ENCODE measurements around the gene SOX9. TPM values are rescaled to one million over a fixed set of nuclear protein-coding genes. Genes with fewer than 3 reads are reported as not detected.

The SOX9 gene
- total and polyA plus RNA-seq, 9 of the 15 experiments (the other 6 are each of a cell fraction or from before 2014, with no cell fraction given): 0.04 TPM; not detected in 8

DNA sequence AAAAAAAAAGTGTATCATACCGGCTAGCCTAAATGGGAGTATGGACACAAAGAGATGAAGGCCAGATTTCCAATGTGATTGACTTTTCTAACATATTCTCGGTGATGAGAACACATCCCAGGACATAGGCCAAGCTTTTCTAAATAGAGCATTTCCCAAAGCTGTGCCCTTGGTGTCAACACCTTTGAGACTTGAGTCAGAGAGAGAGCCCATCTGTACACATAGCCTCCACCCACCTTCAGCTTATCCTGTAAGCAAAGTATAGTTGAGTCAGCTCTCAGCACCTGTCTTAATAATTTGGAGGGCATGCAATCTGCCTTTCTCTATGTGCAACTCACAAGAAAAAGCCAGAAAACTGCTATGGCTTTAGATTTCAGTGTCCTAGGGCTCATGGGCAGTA is 42.7 kb downstream of the SOX9 start:
- Histone ChIP-seq H2AFZ (ENCODE audit: low read depth, low read length) (no peak overlapping the region), H4K20me1 (replicated peaks; ENCODE audit: control insufficient read depth, insufficient read depth, low read length) (no peaks in the 10 kb centered on the region), H3K4me2 (ENCODE audit: insufficient read depth, low read length) (no peak overlapping the region), H3K9me1 (ENCODE audit: control insufficient read depth, insufficient read depth, low read length) (no peaks in the 10 kb centered on the region), H3K27me3 (ENCODE audit: control insufficient read depth in 2 of 2, insufficient read depth in 2 of 2, low read length in 2 of 2) (no peaks in the 10 kb centered on the region), H3K9me3 (replicated peaks; ENCODE audit: control insufficient read depth, insufficient read depth, low read depth, low read length) (no peaks in the 10 kb centered on the region), H3K9ac (ENCODE audit: insufficient read depth in 1 of 2, low read depth in 2 of 2, low read length in 2 of 2) (no peak overlapping the region), H3K79me2 (ENCODE audit: control insufficient read depth, insufficient read depth, low read length) (no peaks in the 10 kb centered on the region), H3K27ac (ENCODE audit: extremely low read depth, low read depth, low read length) (no peak overlapping the region), H3K36me3 (ENCODE audit: control insufficient read depth, insufficient read depth, low read length) (no peaks in the 10 kb centered on the region), H3K4me1 (replicated peaks in 1 of 2; ENCODE audit: control insufficient read depth in 2 of 2, insufficient read depth in 2 of 2, low read length in 2 of 2) (no peaks in the 10 kb centered on the region), H3K4me3 (no peak overlapping the region)
- CTCF ChIA-PET (ENCODE audit: low intra/inter-chr PET ratio): no interaction called here
- FAIRE-seq (no peak), ATAC-seq (no peak), DNase-seq (ENCODE audit: extremely low read depth in 1 of 4, low spot score in 3 of 4) (no peak)
- WGBS (ENCODE audit: insufficient coverage, low coverage, missing lambda C conversion rate): 0% methylated on average over 1 of the region's 2 CpGs
- POLR2A ChIA-PET: interaction anchor here (0.5 kb wide), 1 partner anchor 1366 kb away, joined by 5 read pairs; no protein-coding TSS in a partner anchor
- no TSS peak for BruUV-seq (replicated peaks)
- in situ Hi-C loops (cut with MboI): no loop called here
- intact Hi-C loops (cut with micrococcal nuclease): no loop called here
- no peak for TF ChIP-seq GABPB1 (CRISPR knock-in tag; IDR thresholded peaks at IDR 0.05)
- TF ChIP-seq ZZZ3 (IDR thresholded peaks at IDR 0.05): no peak
- TF ChIP-seq POLR2AphosphoS2 (IDR thresholded peaks at IDR 0.05; ENCODE audit: low read length): no peak
- no peak for TF ChIP-seq SRSF9 (IDR thresholded peaks at IDR 0.05; ENCODE audit: borderline replicate concordance, low read depth, low read length)
- no peak for TF ChIP-seq ZKSCAN1 (IDR thresholded peaks at IDR 0.05; ENCODE audit: low read depth, low read length)
- TF ChIP-seq, protein P1, sequence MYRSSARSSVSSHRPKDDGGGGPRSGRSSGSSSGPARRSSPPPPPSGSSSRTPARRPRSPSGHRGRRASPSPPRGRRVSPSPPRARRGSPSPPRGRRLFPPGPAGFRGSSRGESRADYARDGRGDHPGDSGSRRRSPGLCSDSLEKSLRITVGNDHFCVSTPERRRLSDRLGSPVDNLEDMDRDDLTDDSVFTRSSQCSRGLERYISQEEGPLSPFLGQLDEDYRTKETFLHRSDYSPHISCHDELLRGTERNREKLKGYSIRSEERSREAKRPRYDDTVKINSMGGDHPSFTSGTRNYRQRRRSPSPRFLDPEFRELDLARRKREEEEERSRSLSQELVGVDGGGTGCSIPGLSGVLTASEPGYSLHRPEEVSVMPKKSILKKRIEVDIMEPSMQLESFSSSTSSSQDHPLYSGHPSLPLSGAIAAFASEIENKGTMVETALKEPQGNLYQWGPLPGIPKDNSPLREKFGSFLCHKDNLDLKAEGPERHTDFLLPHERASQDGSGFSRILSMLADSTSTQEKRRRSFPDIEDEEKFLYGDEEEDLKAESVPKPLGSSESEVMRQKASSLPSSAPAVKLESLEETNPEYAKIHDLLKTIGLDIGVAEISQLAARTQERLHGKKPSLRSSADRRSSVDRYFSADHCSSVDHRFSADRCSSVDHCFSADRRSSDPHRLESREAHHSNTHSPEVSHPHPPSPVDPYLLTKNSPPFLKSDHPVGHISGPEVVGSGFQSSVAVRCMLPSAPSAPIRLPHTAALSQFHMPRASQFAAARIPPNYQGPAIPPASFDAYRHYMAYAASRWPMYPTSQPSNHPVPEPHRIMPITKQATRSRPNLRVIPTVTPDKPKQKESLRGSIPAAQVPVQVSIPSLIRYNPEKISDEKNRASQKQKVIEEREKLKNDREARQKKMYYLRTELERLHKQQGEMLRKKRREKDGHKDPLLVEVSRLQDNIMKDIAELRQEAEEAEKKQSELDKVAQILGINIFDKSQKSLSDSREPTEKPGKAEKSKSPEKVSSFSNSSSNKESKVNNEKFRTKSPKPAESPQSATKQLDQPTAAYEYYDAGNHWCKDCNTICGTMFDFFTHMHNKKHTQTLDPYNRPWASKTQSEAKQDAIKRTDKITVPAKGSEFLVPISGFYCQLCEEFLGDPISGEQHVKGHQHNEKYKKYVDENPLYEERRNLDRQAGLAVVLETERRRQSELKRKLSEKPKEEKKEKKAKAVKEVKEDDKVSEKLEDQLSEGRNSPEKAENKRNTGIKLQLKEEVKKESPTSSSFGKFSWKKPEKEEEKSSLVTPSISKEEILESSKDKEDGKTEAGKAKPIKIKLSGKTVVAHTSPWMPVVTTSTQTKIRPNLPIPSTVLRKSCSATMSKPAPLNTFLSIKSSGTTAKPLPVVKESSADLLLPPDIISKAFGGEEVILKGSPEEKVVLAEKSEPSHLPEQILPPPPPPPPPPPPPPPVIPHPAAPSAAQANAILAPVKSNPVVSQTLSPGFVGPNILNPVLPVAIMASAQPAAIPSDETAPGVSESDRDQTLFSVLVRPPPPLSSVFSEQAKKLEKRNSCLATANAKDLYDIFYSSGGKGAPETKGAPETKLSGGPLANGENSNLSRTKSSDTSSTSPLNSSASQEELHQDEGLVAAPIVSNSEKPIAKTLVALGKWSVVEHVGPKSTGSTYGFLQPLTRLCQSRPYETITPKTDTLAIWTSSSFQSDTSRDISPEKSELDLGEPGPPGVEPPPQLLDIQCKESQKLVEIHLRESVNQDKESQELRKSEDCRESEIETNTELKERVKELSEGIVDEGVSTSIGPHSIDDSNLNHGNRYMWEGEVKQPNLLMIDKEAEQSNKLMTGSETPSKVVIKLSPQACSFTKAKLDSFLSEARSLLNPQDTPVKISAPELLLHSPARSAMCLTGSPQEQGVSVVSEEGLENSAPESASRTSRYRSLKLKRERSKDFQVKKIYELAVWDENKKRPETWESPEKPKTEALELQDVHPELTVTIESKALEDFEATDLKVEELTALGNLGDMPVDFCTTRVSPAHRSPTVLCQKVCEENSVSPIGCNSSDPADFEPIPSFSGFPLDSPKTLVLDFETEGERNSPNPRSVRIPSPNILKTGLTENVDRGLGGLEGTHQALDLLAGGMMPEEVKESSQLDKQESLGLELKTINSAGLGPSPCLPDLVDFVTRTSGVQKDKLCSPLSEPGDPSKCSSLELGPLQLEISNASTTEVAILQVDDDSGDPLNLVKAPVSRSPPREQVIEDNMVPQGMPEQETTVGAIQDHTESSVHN (IDR thresholded peaks at IDR 0.05; ENCODE audit: borderline replicate concordance in 1 of 2, low read depth in 1 of 2): no peak
- no peak for TF ChIP-seq MEF2A (IDR thresholded peaks at IDR 0.05; ENCODE audit: control insufficient read depth, low read depth, low read length)
- TF ChIP-seq, protein P2, sequence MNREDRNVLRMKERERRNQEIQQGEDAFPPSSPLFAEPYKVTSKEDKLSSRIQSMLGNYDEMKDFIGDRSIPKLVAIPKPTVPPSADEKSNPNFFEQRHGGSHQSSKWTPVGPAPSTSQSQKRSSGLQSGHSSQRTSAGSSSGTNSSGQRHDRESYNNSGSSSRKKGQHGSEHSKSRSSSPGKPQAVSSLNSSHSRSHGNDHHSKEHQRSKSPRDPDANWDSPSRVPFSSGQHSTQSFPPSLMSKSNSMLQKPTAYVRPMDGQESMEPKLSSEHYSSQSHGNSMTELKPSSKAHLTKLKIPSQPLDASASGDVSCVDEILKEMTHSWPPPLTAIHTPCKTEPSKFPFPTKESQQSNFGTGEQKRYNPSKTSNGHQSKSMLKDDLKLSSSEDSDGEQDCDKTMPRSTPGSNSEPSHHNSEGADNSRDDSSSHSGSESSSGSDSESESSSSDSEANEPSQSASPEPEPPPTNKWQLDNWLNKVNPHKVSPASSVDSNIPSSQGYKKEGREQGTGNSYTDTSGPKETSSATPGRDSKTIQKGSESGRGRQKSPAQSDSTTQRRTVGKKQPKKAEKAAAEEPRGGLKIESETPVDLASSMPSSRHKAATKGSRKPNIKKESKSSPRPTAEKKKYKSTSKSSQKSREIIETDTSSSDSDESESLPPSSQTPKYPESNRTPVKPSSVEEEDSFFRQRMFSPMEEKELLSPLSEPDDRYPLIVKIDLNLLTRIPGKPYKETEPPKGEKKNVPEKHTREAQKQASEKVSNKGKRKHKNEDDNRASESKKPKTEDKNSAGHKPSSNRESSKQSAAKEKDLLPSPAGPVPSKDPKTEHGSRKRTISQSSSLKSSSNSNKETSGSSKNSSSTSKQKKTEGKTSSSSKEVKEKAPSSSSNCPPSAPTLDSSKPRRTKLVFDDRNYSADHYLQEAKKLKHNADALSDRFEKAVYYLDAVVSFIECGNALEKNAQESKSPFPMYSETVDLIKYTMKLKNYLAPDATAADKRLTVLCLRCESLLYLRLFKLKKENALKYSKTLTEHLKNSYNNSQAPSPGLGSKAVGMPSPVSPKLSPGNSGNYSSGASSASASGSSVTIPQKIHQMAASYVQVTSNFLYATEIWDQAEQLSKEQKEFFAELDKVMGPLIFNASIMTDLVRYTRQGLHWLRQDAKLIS (CRISPR knock-in tag; IDR thresholded peaks at IDR 0.05): no peak
- TF ChIP-seq, protein P3, sequence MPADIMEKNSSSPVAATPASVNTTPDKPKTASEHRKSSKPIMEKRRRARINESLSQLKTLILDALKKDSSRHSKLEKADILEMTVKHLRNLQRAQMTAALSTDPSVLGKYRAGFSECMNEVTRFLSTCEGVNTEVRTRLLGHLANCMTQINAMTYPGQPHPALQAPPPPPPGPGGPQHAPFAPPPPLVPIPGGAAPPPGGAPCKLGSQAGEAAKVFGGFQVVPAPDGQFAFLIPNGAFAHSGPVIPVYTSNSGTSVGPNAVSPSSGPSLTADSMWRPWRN (IDR thresholded peaks at IDR 0.05; ENCODE audit: low read depth): no peak

Measured in K562 (cell line).